Right atrium auricular region (tissue), 2 donors: ENCODE measurements around the gene CLK3. TPM values are rescaled to one million over a fixed set of nuclear protein-coding genes. Genes with fewer than 3 reads are reported as not detected.
A peak's percentile ranks its signal among the peaks of the same experiment; 100 is the strongest.

Experiments used
- DNase-seq: peaks from one replicate; pipeline ENCODE4 v3.0.0-alpha.2; 2019; ENCODE audit warnings: low spot score
- H3K27ac ChIP-seq, 2 donors: fragments of 200-600 bp; sonication (generic); 1 replicate in 1 of 2; 2 replicates in 1 of 2; pipeline ENCODE4 v1.5.1; 2016 to 2019
- H3K27me3 ChIP-seq, 2 donors: fragments of 200-600 bp; sonication (generic); one replicate each; pipeline versions ENCODE4 v1.5.1 to v1.6.0; 2017 to 2019
- H3K36me3 ChIP-seq: fragments of 200-600 bp; sonication (generic); one replicate; pipeline ENCODE4 v1.5.1; 2016
- H3K4me1 ChIP-seq, 2 donors: fragments of 200-600 bp; sonication (generic); one replicate each; pipeline versions ENCODE4 v1.5.1 to v1.6.0; 2017 to 2019
- H3K4me3 ChIP-seq, 2 donors: fragments of 200-600 bp; sonication (generic); 1 replicate in 1 of 2; 2 replicates in 1 of 2; pipeline ENCODE4 v1.5.1; 2017 to 2019; ENCODE audit warnings: mild to moderate bottlenecking in 1 of 2, moderate library complexity in 1 of 2
- H3K9me3 ChIP-seq, 2 donors: fragments of 200-600 bp; sonication (generic); one replicate each; pipeline ENCODE4 v1.5.1; 2019
- total RNA-seq, 2 donors: library from RNA; depleted of rRNA; stranded (reverse); fragments of >200 nt; gene quantifications; one replicate each; pipeline ENCODE4 v1.1.0, GENCODE V29; 2016
- TF ChIP-seq, protein P1 (sequence below), 2 donors: fragments of 200-600 bp; sonication (generic); IDR thresholded peaks; one replicate each; pipeline ENCODE4 v1.5.1; 2019; ENCODE audit warnings: antibody characterized with exemption in 2 of 2

The CLK3 gene
- total RNA-seq, 2 donors from 2014 or later: 52.8 to 59.2 TPM

DNA sequence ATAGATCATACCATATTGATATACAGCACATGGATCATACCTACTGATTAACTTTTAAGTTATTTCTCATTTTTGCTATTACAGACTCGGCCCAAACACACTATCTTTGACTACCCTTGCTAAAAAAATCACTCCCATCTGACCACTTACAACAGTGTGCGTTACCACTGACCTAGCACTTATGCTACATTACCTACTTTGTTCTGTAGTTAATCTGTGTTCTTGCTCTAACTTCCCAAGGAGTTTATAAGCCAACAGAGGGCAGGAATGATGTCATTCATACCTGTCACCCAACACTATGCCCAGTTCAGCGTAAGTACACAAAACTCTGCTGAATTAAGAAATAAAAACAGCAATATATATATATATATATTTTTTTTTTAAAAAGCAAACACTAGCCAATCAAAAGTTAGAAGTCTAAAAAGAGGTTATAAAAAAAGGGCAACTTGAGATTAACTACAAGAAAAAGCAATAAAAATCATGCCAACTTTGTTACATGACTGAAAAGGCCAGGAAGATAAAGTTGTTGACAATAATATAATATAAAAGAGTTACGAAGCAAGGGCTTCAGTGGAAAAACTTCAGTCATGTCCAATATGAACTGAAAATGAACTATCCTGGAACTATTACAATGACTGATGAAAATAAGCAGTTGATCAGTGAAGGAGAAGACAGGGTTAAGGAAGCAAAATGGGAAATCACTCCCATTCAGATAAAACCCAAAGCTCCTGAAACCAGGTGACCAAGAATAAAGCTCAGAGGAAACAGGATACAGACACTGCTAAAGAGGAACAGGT is 46.6 kb downstream of the CLK3 start:
- Histone ChIP-seq H3K9me3 (no peaks in the 10 kb centered on the region), H3K27me3 (no peaks in the 10 kb centered on the region), H3K4me1 (peaks cover 0 to 17% of the 10 kb centered on the region in 2 donors), H3K4me3 (no peak overlapping the region), H3K27ac (no peak overlapping the region), H3K36me3 (peaks cover 9% of the 10 kb centered on the region)
- TF ChIP-seq, protein P1, sequence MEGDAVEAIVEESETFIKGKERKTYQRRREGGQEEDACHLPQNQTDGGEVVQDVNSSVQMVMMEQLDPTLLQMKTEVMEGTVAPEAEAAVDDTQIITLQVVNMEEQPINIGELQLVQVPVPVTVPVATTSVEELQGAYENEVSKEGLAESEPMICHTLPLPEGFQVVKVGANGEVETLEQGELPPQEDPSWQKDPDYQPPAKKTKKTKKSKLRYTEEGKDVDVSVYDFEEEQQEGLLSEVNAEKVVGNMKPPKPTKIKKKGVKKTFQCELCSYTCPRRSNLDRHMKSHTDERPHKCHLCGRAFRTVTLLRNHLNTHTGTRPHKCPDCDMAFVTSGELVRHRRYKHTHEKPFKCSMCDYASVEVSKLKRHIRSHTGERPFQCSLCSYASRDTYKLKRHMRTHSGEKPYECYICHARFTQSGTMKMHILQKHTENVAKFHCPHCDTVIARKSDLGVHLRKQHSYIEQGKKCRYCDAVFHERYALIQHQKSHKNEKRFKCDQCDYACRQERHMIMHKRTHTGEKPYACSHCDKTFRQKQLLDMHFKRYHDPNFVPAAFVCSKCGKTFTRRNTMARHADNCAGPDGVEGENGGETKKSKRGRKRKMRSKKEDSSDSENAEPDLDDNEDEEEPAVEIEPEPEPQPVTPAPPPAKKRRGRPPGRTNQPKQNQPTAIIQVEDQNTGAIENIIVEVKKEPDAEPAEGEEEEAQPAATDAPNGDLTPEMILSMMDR (IDR thresholded peaks at IDR 0.05): no peak
- DNase-seq: no peak

DNA sequence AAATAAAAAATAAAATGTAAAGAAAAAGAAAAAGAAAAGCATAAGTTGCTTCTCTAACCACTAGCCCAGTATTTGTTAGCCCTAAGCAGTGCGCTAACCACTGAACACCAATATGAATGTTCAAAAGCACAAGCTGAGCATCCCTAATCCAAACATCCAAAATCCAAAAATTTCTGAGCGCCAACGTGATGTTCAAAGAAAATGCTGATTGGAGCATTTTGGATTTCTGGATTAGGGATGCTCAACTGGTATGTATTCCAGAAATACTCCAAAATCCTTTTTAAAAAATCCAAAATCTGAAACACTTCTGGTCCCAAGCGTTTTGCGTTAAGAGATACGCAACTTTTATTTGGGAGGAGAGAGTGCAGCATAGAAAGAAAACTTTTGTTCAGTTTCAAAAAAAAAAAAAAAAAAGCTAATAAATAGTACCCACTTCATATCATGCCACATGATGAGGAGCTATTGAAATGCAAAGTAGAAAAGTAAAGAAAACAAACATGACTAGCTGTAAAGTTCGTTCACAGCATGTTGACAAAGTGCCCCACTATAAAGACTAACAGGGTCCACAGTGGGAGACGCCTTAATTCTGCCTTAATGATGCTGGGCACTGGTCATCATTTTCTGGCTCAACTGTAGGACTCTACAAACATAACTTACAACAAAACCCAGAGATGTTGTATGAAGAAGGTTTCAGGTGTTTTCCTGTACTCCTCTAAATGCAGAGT is 47.8 kb downstream of the CLK3 start:
- DNase-seq: no peak
- Histone ChIP-seq H3K36me3 (peaks cover 15% of the 10 kb centered on the region), H3K27ac (peak overlapping the region; percentile 17 to 19), H3K4me3 (no peak overlapping the region), H3K27me3 (no peaks in the 10 kb centered on the region), H3K9me3 (no peaks in the 10 kb centered on the region), H3K4me1 (peaks cover 0 to 17% of the 10 kb centered on the region in 2 donors)
- TF ChIP-seq, protein P1 (IDR thresholded peaks at IDR 0.05): no peak

DNA sequence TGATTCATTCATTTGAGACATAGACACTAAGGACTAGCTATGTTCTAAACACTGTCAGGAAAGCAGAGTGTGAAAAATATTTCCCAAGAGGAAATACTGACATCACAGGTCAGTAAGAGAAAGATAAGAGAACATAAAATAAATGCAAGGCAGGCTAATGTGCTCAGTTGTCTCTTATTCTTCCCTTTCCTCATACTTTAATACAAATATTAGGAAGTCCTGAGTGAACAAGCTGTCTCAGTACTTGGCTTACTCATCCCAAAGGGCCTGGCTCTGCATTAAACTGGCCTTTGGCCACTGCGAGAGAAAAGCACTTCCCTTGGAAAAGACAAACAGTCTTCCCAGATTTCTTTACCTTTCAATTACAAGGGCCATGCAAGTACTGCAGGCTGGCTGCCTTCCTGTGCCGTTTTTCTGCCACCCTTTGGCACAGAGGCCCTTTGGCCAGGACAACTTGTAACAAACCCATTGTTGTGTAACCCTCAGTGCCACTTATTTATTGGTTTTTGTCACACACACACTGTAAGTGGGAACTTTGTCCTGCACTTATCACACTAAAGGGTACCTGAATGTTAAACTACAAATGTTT is 48.5 kb downstream of the CLK3 start:
- no peak for DNase-seq
- H3K4me1 ChIP-seq: peaks cover 0 to 17% of the 10 kb centered on the region in 2 donors
- peak overlapping the region; percentile 17 to 19 for H3K27ac ChIP-seq
- no peak overlapping the region for H3K4me3 ChIP-seq
- H3K9me3 ChIP-seq: no peaks in the 10 kb centered on the region
- H3K36me3 ChIP-seq: peaks cover 15% of the 10 kb centered on the region
- H3K27me3 ChIP-seq: no peaks in the 10 kb centered on the region
- TF ChIP-seq, protein P1 (IDR thresholded peaks at IDR 0.05): no peak

DNA sequence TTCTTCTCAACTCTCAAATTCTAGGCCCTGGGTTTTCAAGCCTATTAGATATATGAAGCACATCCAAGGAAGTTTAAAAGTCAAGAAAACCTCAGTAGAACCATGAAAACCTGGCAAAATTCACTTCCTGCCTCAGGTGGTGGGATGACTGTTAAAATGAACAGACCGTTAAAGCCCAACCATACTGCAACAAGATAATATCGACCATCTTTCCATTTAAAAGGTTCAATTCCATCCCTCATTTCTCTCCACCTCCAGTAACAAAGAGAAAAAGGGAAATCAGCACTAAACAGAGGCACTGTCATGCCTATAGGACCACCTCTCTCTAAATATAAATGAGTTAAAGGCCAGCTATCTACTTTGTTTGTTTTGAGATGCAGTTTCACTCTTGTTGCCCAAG is 49.0 kb downstream of the CLK3 start:
- TF ChIP-seq, protein P1 (IDR thresholded peaks at IDR 0.05): no peak
- peaks cover 15% of the 10 kb centered on the region for H3K36me3 ChIP-seq
- DNase-seq: no peak
- H3K9me3 ChIP-seq: no peaks in the 10 kb centered on the region
- peak overlapping the region in 1 of 2 donors; percentile 19 for H3K27ac ChIP-seq
- H3K4me3 ChIP-seq: no peak overlapping the region
- peaks cover 0 to 17% of the 10 kb centered on the region in 2 donors for H3K4me1 ChIP-seq
- H3K27me3 ChIP-seq: no peaks in the 10 kb centered on the region

DNA sequence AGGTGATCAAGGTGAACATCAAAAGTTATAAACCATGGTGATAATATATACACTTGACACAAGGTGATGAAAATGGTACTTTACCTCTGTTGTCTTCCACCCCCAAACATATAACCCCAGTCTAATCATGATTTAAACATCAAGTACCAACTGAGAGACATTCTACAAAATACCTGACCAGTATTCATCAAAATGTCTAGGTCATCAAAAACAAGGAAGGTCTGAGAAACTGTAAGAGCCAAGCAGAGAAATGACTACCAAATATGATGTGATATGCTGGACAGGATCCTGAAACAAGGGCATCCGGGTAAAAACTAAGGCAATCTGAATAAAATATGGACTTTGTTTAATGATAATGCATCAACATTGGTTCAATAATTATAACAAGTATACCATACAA is 52.3 kb downstream of the CLK3 start:
- Histone ChIP-seq H3K36me3 (peaks cover 40% of the 10 kb centered on the region), H3K4me3 (no peak overlapping the region), H3K27me3 (no peaks in the 10 kb centered on the region), H3K9me3 (no peaks in the 10 kb centered on the region), H3K27ac (no peak overlapping the region), H3K4me1 (peaks cover 0 to 17% of the 10 kb centered on the region in 2 donors)
- TF ChIP-seq, protein P1 (IDR thresholded peaks at IDR 0.05): no peak
- DNase-seq: no peak
